HG03558 (cell line): ENCODE results near the gene ZSWIM7.

Experiments
- ATAC-seq: cut with Tn5 transposase; IDR thresholded peaks from one replicate; pipeline ENCODE4 v1.9.1; 2021; ENCODE audit warnings: moderate number of reproducible peaks; ENCODE audit not compliant: unreplicated experiment; ENCODE audit errors: extremely low read depth

Gene ZSWIM7

GRCh38 chr17:15963670-15964110 is 35.8 kb downstream of the ZSWIM7 start:
- no peak for ATAC-seq

- no peak for ATAC-seq
Measured at GRCh38 chr17:15958484-15958854, 41.0 kb downstream of the ZSWIM7 start.

GRCh38 chr17:15957608-15958307 is 41.7 kb downstream of the ZSWIM7 start:
- no peak for ATAC-seq

- no peak for ATAC-seq
Measured at GRCh38 chr17:15957206-15957605, 42.3 kb downstream of the ZSWIM7 start.

- no peak for ATAC-seq
Measured at GRCh38 chr17:15955793-15956541, 43.5 kb downstream of the ZSWIM7 start.

GRCh38 chr17:15954222-15954621 is 45.3 kb downstream of the ZSWIM7 start:
- no peak for ATAC-seq

GRCh38 chr17:15952916-15953790 is 46.4 kb downstream of the ZSWIM7 start:
- ATAC-seq, result no peak

- no peak for ATAC-seq
Measured at GRCh38 chr17:15952048-15952532, 47.4 kb downstream of the ZSWIM7 start.

GRCh38 chr17:15951368-15952047 is 48.0 kb downstream of the ZSWIM7 start:
- ATAC-seq, result no peak

- ATAC-seq, result no peak
Measured at GRCh38 chr17:15947976-15948752, 51.3 kb downstream of the ZSWIM7 start.

GRCh38 chr17:15947271-15947670 is 52.2 kb downstream of the ZSWIM7 start:
- no peak for ATAC-seq

- ATAC-seq, result no peak
Measured at GRCh38 chr17:15946611-15947120, 52.8 kb downstream of the ZSWIM7 start.

GRCh38 chr17:15945527-15946191 is 53.8 kb downstream of the ZSWIM7 start:
- ATAC-seq, result no peak

- ATAC-seq, result no peak
Measured at GRCh38 chr17:15944759-15945526, 54.6 kb downstream of the ZSWIM7 start, which contains the start of gene ADORA2B. ADORA2B (plus strand) TSS chr17:15945130; CDS start chr17:15945249, 119 bp downstream.

- no peak for ATAC-seq
Measured at GRCh38 chr17:15943971-15944758, 55.3 kb downstream of the ZSWIM7 start.

- ATAC-seq, result no peak
Measured at GRCh38 chr17:15942207-15942833, 57.2 kb downstream of the ZSWIM7 start.

- no peak for ATAC-seq
Measured at GRCh38 chr17:15941781-15942180, 57.7 kb downstream of the ZSWIM7 start.
